NCI-H2196 treated with DMSO at 0.1 percent for 48 hours (cell line): ENCODE results near the gene OPCML.

Experiments
- DNase-seq: peaks from one replicate; lab custom pipeline; 2025; ENCODE audit not compliant: unreplicated experiment; lab: John Stamatoyannopoulos, UW

The OPCML gene

GRCh38 chr11:133004369-133004768, 527.9 kb downstream of the OPCML start:
- no peak for DNase-seq

DNA sequence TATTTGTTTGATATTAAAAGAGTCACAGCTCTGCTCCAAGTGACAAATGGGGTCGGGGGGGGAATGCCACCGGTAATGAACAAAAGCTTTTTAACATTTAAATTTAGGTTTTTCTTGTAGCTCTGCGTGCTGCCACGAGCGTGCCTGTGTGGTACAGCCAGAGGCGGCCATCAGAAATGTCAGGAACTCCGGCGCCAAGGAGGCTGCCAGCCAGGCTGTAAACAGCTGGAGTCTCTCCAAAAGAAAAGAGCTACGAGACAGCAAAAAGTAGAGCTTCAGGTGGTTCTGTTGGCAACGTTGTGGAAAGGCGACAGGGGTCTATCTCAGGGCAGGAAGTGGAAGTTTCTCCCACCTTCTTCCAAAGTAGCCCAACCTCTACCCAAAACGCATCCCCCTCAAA, 532.8 kb downstream of the OPCML start:
- no peak for DNase-seq

- DNase-seq = no peak
Measured at GRCh38 chr11:132999031-132999430, 533.3 kb downstream of the OPCML start.

- no peak for DNase-seq
Measured at GRCh38 chr11:132997396-132997795, 534.9 kb downstream of the OPCML start.

DNA sequence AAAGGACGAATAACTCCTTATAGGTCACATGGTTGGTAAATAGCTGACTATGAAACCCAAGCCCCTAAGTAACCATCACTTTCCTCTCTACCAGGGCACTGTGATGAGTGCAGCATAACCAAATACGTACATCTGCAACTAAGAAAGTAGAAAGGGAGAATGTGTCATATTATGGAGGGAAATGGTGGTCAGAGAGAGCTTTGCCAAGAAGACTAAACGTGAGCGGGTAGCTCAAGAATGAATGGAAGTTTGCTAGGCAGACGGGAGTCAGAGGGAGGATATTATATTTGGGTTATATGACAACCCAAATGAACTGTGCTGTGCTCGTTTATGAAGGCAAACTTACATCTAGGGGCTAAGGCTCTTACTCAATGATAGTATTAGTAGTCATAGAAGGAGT, 537.3 kb downstream of the OPCML start:
- DNase-seq = no peak

- no peak for DNase-seq
Measured at GRCh38 chr11:132993991-132994502, 538.3 kb downstream of the OPCML start.

- no peak for DNase-seq
Measured at GRCh38 chr11:132992838-132993631, 539.3 kb downstream of the OPCML start.

GRCh38 chr11:132988411-132988810, 543.9 kb downstream of the OPCML start:
- no peak for DNase-seq

DNA sequence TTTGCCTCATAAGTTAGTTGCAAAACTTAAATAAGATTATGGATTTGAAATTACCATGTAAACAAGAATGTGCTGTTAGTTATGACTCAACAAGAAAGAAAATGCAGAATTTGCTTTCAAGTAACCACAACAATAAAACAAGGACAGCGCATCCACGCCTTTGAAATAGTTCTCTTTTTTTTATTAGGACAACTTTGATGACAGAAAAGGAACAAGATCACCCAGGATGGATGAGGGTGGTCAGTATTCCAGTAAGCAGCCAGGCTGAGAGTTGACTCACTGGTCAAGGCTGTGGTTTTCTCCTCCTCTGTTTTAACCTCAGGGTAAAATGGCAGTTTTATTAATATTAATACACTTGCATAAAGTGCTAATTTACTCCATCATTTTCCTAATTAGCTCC, 544.4 kb downstream of the OPCML start:
- DNase-seq = no peak

- DNase-seq = no peak
Measured at GRCh38 chr11:132983641-132983978, 548.7 kb downstream of the OPCML start.

DNA sequence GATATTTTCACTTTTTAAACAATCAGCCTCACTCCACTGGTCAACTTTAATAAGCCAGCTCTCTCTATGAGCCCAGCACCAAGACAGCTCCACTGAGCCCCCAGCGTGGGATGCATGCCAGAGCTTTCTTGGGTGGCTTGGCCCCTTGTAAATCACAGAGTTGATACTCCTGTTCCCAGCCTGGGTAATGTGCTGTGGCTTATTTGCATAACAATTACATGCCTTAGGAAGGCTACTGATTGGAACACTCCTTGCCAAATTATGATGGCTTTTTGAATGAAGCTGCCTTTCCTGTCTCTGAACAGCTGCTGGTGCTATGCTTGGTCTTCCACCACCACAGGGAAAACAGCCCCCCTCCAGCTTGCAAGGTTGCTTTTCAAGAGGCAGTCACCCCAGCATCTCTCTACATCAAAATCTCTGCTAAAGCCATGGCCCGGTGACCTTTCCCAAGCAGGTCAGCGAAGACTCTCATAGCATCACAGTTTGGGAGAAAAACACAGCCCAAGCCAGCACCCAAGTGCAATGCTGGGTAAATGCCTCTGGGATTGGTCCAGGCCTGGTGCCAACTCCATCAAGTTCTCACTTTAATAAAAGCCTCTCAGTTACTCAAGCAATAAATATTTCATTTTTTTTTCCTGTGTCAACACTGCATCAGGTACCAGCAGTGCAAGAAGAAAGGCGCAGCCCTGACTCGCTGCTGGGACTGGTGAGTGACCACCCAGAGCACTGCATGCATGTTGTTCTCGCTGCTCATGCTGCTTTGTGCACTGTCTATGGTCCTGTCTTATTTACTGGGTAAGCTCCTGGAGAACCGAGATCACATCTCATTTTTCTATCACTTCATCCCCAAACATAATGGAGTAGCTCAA, 549.3 kb downstream of the OPCML start:
- no peak for DNase-seq

GRCh38 chr11:132981131-132981956, 551.0 kb downstream of the OPCML start:
- DNase-seq = no peak

DNA sequence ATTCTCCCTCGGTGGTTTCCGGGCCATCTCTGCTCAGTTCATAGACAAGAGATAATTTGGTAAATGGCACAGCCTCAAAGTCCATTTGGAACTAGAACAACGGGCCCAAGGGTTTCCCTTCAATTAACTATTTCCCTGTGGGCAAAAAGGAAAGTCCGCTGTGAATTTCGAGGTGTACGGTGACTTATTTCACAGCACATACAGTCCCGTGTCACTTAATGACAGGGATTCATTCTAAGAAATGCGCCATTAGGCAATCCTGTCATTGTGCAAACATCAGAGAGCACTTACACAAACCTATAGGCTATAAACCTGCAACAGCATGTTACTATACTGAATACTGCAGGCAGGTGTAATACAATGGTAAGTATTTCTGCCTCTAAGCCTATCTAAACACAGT, 551.6 kb downstream of the OPCML start:
- no peak for DNase-seq

GRCh38 chr11:132977746-132978145, 554.6 kb downstream of the OPCML start:
- DNase-seq = no peak

- DNase-seq = no peak
Measured at GRCh38 chr11:132977241-132977640, 555.1 kb downstream of the OPCML start.

- DNase-seq = no peak
Measured at GRCh38 chr11:132976115-132976514, 556.2 kb downstream of the OPCML start.

DNA sequence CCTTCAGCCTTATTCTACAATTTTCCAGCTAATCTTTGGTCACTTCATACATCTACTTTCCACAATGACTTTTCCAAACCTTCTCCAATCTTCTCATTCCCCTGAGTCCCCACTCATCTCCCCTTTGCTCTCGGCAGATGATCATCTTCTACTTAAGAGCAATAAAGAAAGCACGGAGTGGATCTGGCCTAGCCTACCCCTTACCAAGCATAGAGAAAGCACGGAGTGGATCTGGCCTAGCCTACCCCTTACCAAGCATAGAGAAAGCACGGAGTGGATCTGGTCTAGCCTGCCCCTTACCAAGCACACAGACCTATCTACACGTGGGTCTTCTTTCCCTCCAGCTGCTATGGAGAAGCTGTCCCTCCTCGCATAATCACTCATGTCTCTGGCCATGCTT, 558.6 kb downstream of the OPCML start:
- no peak for DNase-seq

- no peak for DNase-seq
Measured at GRCh38 chr11:132972565-132972964, 559.7 kb downstream of the OPCML start.

DNA sequence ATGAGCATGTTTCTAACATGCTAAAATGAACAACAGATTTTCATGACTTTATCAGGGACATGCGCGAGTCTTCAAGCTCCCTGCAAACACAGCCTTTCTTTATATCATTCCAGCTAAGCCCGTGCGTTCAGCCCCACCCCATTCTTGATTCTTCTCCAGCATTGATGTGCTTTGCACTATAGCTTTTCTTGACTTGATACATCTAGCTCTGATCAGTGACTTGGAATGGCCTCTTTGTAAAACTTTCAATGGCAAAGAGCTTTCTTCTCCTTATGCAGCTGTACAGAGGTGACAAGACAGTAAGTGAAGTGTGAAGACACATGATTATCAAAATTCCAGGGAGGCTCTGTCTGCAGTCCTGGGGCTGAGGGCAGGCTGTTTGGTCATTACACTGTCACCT, 561.0 kb downstream of the OPCML start:
- DNase-seq = no peak

- DNase-seq = no peak
Measured at GRCh38 chr11:132969892-132970291, 562.4 kb downstream of the OPCML start.

GRCh38 chr11:132962041-132962440, 570.3 kb downstream of the OPCML start:
- no peak for DNase-seq
